ENCODE data around the gene MRPL12.

Gene MRPL12

GRCh38 chr17:81720267-81721071 is 17.3 kb downstream of the MRPL12 start:
- Histone ChIP-seq H3K4me1 (no peaks in the 10 kb centered on the region; the same call in none of the 2 replicates), H3K9me3 (no peaks in the 10 kb centered on the region; the same call in 1 of the 2 replicates), H3K4me3 (ENCODE audit: low read depth, low read length) (no peak overlapping the region), H3K27me3 (no peaks in the 10 kb centered on the region), H3K36me3 (peaks cover 4% of the 10 kb centered on the region; the same call in 1 of the 2 replicates)
- no peak for DNase-seq
- 0 out of 2 replicates have a peak, but pooled peaks have one; percentile 5 for TF ChIP-seq CTCF (IDR thresholded peaks at IDR 0.05; ENCODE audit: low read depth, low read length)

GRCh38 chr17:81722184-81723120 is 19.3 kb downstream of the MRPL12 start:
- Histone ChIP-seq H3K36me3 (peaks cover 4% of the 10 kb centered on the region; the same call in 1 of the 2 replicates), H3K27me3 (no peaks in the 10 kb centered on the region), H3K9me3 (no peaks in the 10 kb centered on the region; the same call in 1 of the 2 replicates), H3K4me3 (ENCODE audit: low read depth, low read length) (no peak overlapping the region), H3K4me1 (no peaks in the 10 kb centered on the region; the same call in none of the 2 replicates)
- no peak for TF ChIP-seq CTCF (IDR thresholded peaks at IDR 0.05; ENCODE audit: low read depth, low read length)
- DNase-seq = no peak

GRCh38 chr17:81723651-81724209 is 20.6 kb downstream of the MRPL12 start:
- Histone ChIP-seq H3K4me3 (ENCODE audit: low read depth, low read length) (no peak overlapping the region), H3K9me3 (no peaks in the 10 kb centered on the region; the same call in 1 of the 2 replicates), H3K4me1 (no peaks in the 10 kb centered on the region; the same call in none of the 2 replicates), H3K27me3 (no peaks in the 10 kb centered on the region), H3K36me3 (no peaks in the 10 kb centered on the region)
- no peak for TF ChIP-seq CTCF (IDR thresholded peaks at IDR 0.05; ENCODE audit: low read depth, low read length)
- no peak for DNase-seq

- H3K27me3 ChIP-seq = no peaks in the 10 kb centered on the region
- no peaks in the 10 kb centered on the region; the same call in 1 of the 2 replicates for H3K9me3 ChIP-seq
- no peaks in the 10 kb centered on the region; the same call in none of the 2 replicates for H3K4me1 ChIP-seq
- no peak overlapping the region for H3K4me3 ChIP-seq (ENCODE audit: low read depth, low read length)
- TF ChIP-seq CTCF (IDR thresholded peaks at IDR 0.05; ENCODE audit: low read depth, low read length) = no peak
- no peaks in the 10 kb centered on the region for H3K36me3 ChIP-seq
- DNase-seq = no peak
Measured at GRCh38 chr17:81725439-81725838, 22.3 kb downstream of the MRPL12 start.

GRCh38 chr17:81726004-81726403 is 22.8 kb downstream of the MRPL12 start:
- H3K4me3 ChIP-seq (ENCODE audit: low read depth, low read length) = no peak overlapping the region
- no peaks in the 10 kb centered on the region for H3K27me3 ChIP-seq
- no peak for TF ChIP-seq CTCF (IDR thresholded peaks at IDR 0.05; ENCODE audit: low read depth, low read length)
- H3K4me1 ChIP-seq = no peaks in the 10 kb centered on the region; the same call in none of the 2 replicates
- H3K36me3 ChIP-seq = no peaks in the 10 kb centered on the region
- DNase-seq = no peak
- no peaks in the 10 kb centered on the region; the same call in 1 of the 2 replicates for H3K9me3 ChIP-seq
